Activated T-helper 1 cell treated with anti-CD3 and anti-CD28 coated beads, Interleukin-2, amount 50 U/mL, for 16 hours (primary cell): ENCODE results near the gene SLC35E3.
"Not testable (repeated sequence)": the region's sequence is repeated elsewhere in the genome, so short reads cannot be mapped to it uniquely, and the experiment has no call there.

Source experiments
- DNase-seq, 2 donors: peaks; one replicate each; pipeline ENCODE4 v3.0.0-alpha.2; 2020; ENCODE audit warnings: low read depth in 1 of 2, low spot score in 1 of 2

SLC35E3 gene

GRCh38 chr12:68811573-68811972, 65.6 kb downstream of the SLC35E3 start:
- DNase-seq, result not testable (repeated sequence)

GRCh38 chr12:68812553-68813241, 66.7 kb downstream of the SLC35E3 start:
- no peak for DNase-seq

- no peak for DNase-seq
These were observed 67.2 kb downstream of the SLC35E3 start for GRCh38 chr12:68813242-68813593.

GRCh38 chr12:68814490-68815231, 68.7 kb downstream of the SLC35E3 start:
- no peak for DNase-seq

GRCh38 chr12:68815232-68815927, 69.4 kb downstream of the SLC35E3 start:
- no peak for DNase-seq

GRCh38 chr12:68815928-68816800, 70.2 kb downstream of the SLC35E3 start:
- DNase-seq, result no peak

GRCh38 chr12:68819481-68819880, 73.5 kb downstream of the SLC35E3 start:
- DNase-seq, result not testable (repeated sequence)

GRCh38 chr12:68821357-68822188, 75.6 kb downstream of the SLC35E3 start:
- no peak for DNase-seq

GRCh38 chr12:68823696-68824095, 77.7 kb downstream of the SLC35E3 start:
- no peak for DNase-seq

GRCh38 chr12:68824131-68824530, 78.2 kb downstream of the SLC35E3 start:
- no peak for DNase-seq

GRCh38 chr12:68824597-68825250, 78.7 kb downstream of the SLC35E3 start:
- DNase-seq, result no peak

- DNase-seq, result no peak
These were observed 79.7 kb downstream of the SLC35E3 start for GRCh38 chr12:68825569-68826217.

- DNase-seq, result no peak
These were observed 82.1 kb downstream of the SLC35E3 start for GRCh38 chr12:68827895-68828671.

- DNase-seq, result no peak
These were observed 82.7 kb downstream of the SLC35E3 start for GRCh38 chr12:68828672-68829068.
